CD4-positive, alpha-beta T cell treated with Interleukin-17A for 4 hours (primary cell): ENCODE results near the gene ZNF844.
"Not testable (repeated sequence)": the region's sequence is repeated elsewhere in the genome, so short reads cannot be mapped to it uniquely, and the experiment has no call there.

ENCODE experiments used
- DNase-seq: peaks from one replicate; pipeline ENCODE4 v3.0.0-alpha.2; 2020; ENCODE audit warnings: mixed read lengths

Gene ZNF844

GRCh38 chr19:12064590-12065538, at the start of gene ZNF844:
Gene ZNF844, plus strand, starts transcription at chr19:12064731. Its CDS starts 143 bp downstream, at chr19:12064874.
- DNase-seq: peak; percentile 80

DNA sequence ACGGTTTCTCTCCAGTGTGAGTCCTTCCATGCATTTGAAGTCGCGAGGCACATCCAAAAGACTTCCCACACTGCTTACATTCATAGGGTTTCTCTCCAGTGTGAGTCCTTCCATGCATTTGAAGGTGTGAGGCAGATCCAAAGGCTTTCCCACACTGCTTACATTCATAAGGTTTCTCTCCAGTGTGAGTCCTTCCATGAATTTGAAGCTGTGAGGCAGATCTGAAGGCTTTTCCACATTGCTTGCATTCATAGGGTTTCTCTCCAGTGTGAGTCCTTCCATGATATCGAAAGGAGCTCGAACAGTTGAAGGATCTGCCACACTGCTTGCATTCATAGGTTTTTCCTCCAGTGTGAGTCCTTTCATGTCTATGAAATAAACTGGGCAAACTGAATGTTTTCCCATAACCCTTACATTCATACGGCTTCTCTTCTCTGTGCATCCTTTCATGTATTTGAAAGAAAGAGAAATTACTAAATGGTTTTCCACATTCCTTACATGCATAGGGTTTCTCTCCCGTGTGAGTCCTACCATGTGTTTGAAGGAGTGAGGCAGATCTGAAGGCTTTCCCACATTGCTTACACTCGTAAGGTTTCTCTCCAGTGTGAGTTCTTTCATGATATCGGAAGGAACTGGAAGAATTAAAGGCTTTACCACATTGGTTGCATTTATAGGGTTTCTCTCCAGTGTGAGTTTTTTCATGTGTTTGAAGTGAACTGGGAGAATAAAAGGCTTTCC, 49.3 kb upstream of the ZNF844 start:
- DNase-seq: no peak

DNA sequence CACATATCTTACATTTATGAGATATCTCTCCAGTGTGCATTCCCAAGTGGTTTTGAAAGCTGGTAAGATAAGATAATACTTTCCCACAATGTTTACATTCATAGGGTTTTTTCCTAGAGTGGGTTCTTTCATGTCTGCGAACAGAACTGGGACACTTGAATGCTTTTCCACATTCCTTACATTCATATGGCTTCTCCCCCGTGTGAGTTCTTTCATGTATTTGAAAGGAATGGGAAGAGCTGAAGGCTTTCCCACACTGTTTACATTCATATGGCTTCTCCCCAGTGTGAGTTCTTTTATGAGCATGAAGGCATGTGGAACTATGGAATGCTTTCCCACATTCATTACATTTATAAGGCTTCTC, 48.8 kb upstream of the ZNF844 start:
- DNase-seq: no peak

DNA sequence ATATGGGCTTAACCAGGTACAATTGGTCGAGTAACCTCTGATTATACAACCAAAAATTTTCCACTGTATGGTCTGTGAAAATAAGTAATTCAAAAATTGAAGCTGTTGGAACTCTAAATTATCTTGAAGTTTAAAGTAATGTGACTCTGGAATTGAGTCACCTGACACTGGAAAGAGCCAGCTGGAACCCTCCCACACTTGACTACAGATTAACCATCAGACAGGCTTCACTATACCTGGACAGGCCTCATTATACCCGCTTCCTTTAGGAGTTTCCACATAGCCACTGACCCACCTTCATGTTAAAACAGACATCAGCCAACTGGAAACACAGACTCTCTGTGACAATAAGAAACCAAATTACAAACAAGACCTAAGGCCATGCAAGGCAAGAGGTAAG, 30.3 kb upstream of the ZNF844 start:
- DNase-seq: no peak

DNA sequence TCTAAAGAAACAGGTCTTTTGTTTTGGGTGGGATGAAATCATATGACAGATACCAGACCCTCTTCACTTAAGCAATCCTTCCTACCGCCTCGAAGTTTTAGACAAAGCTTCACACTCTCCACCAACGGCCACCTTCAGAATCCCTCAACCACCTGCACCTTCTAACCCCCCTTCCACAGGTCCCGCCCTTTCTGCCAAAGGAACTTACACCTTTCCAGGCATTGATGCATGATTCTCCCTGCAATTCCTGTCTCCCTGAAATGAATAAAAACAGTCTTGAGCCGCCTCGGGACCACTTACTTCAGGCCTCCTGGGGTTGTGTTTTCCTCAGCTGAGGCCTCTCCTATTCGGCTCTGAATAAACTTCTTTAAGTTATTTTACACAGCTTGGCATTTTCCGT, 29.9 kb upstream of the ZNF844 start:
- no peak for DNase-seq

- peak; percentile 78 for DNase-seq
Measured at GRCh38 chr19:12035220-12036172, 29.0 kb upstream of the ZNF844 start, which contains the start of gene ZNF433. Gene ZNF433, minus strand, starts transcription at chr19:12035679. Its CDS starts 140 bp downstream, at chr19:12035539.

GRCh38 chr19:12042893-12043292, 21.6 kb upstream of the ZNF844 start:
- no peak for DNase-seq

DNA sequence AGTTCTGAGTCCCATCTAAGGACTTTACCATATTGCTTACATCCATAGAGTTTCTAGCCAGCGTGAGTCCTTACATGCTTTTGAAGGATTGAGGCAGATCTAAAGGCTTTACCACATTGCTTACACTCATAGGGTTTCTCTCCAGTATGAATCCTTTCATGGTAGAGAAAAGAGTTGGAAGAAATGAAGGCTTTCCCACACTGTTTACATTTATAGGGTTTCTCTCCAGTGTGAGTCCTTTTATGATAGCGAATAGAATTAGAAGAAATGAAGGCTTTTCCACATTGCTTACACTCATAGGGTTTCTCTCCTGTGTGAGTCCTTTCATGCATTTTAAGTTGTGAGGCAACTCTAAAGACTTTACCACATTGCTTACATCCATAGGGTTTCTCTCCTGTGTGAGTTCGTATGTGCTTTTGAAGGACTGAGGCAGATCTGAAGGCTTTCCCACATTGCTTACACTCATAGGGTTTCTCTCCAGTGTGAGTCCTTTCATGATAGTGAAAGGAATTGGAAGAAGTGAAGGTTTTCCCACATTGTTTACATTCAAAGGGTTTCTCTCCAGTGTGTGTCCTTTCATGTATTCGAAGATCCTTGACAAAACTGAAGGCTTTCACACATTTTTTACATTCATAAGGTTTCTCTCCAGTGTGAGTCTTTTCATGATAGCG, 20.6 kb upstream of the ZNF844 start:
- no peak for DNase-seq

DNA sequence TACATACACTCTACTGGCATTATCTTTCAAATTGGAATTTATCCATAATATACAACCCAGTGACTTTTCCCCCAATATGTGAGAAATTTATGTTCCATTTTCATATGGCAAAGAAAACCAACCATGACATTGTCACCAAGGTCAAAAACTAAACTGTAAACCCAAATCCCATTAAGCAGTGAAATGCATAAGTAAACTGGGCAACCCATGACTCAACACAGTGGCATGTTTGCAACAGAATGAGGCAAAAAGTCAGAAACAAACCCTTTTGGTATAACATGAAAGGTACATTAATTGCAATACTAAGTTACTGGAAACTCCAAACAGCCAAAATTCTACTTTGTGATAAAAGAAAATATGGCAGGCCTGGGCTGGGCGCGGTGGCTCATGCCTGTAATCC, 16.7 kb upstream of the ZNF844 start:
- DNase-seq: no peak

- DNase-seq: no peak
Measured at GRCh38 chr19:12052091-12052496, 12.4 kb upstream of the ZNF844 start.

GRCh38 chr19:12052497-12053169, 11.9 kb upstream of the ZNF844 start, which contains the start of gene ZNF878:
Gene ZNF878, minus strand, starts transcription at chr19:12052961. Its CDS starts 160 bp downstream, at chr19:12052801.
- DNase-seq: peak; percentile 66

DNA sequence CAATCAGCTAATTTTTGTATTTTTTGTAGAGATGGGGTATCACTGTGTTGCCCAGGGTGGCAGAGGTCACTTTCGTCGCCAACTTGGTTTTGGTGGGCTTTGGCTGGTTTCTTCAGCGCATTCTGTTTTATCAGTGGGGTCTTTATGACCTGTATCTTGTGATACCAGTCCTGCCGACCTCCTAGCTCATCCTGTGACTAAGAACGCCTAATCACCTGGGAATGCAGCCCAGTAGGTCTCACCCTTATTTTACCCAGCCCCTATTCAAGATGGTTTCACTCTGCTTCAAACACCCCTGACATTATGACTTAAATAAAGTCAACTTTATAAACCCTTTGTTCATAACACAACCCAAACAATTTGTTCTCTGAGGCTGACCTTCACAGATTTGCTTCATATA, 8.7 kb upstream of the ZNF844 start:
- no peak for DNase-seq

DNA sequence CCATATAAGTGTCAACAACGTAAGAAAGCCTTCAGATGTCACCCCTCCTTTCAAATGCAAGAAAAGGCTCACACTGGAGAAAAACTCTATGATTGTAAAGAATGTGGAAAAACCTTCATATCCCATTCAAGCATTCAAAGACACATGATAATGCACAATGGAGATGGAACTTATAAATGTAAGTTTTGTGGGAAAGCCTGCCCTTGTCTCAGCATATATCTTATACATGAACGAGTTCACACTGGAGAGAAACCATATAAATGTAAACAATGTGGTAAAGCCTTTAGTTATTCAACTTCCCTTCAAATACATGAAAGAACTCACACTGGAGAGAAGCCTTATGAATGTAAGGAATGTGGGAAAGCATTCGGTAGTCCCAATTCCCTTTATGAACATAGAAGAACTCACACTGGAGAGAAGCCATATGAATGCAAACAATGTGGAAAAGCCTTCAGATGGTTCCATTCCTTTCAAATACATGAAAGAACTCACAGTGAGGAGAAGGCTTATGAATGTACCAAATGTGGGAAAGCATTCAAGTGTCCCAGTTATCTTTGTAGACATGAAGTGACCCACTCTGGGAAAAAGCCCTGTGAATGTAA, 11.1 kb downstream of the ZNF844 start:
- no peak for DNase-seq

DNA sequence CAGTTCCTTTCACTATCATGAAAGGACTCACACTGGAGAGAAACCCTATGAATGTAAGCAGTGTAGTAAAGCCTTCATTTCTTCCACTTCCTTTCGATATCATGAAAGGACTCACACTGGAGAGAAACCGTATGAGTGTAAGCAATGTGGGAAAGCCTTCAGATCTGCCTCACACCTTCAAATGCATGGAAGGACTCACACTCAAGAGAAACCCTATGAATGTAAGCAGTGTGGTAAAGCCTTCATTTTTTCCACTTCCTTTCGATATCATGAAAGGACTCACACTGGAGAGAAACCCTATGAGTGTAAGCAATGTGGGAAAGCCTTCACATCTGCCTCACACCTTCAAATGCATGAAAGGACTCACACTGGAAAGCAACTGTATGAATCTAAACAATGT, 11.8 kb downstream of the ZNF844 start:
- DNase-seq: not testable (repeated sequence)

GRCh38 chr19:12077375-12077774, 12.8 kb downstream of the ZNF844 start:
- no peak for DNase-seq

- not testable (repeated sequence) for DNase-seq
Measured at GRCh38 chr19:12083336-12083735, 18.8 kb downstream of the ZNF844 start.

- DNase-seq: no peak
Measured at GRCh38 chr19:12085074-12085818, 20.7 kb downstream of the ZNF844 start.

GRCh38 chr19:12090807-12091206, 26.3 kb downstream of the ZNF844 start:
- peak; percentile 72 for DNase-seq

- DNase-seq: peak; percentile 61
Measured at GRCh38 chr19:12092065-12092867, 27.7 kb downstream of the ZNF844 start.
